ENCODE data around the gene DRC3.

- no peak for TF ChIP-seq CTCF (IDR thresholded peaks at IDR 0.05)
- no peak for TF ChIP-seq POLR2AphosphoS5 (IDR thresholded peaks at IDR 0.05)
These were observed 31.7 kb downstream of the DRC3 start for GRCh38 chr17:18004345-18004744.

Data from gastroesophageal sphincter (tissue), 3 donors.